ENCODE data around the gene WDR74. TPM values are rescaled to one million over a fixed set of nuclear protein-coding genes. Genes with fewer than 3 reads are reported as not detected.

WDR74 gene
- total and polyA plus RNA-seq, 2 donors (not counting 1 experiment from before 2014, with no cell fraction given), result 14.8 to 86.9 TPM

GRCh38 chr11:62810748-62811147 is 28.6 kb downstream of the WDR74 start:
- peaks cover 15% of the 10 kb centered on the region for H3K4me1 ChIP-seq (ENCODE audit: control insufficient read depth, extremely low read depth, insufficient read depth, low read length)
- H2AFZ ChIP-seq (ENCODE audit: low read length), result no peak overlapping the region
- TF ChIP-seq EZH2 (IDR thresholded peaks at IDR 0.05; ENCODE audit: low read length, missing control alignments) (no peak), CTCF (conservative IDR thresholded peaks at IDR 0.05 in 1 of 2, IDR thresholded peaks at IDR 0.05 in 1 of 2; ENCODE audit: low read depth in 1 of 2, low read length in 2 of 2) (no peak)
- H3K4me3 ChIP-seq (replicated peaks in 1 of 4; ENCODE audit: control extremely low read depth in 1 of 4, insufficient read depth in 1 of 4, low read depth in 3 of 4, low read length in 4 of 4), result no peak overlapping the region
- no peak for DNase-seq (ENCODE audit: low read depth in 2 of 2)
- H3K36me3 ChIP-seq (ENCODE audit: control insufficient read depth, insufficient read depth, low read length), result no peaks in the 10 kb centered on the region
- H3K79me2 ChIP-seq (ENCODE audit: control insufficient read depth, insufficient read depth, low read length), result no peaks in the 10 kb centered on the region
- H3K27ac ChIP-seq (ENCODE audit: insufficient read depth, low read length), result no peak overlapping the region
- no peaks in the 10 kb centered on the region for H3K27me3 ChIP-seq (ENCODE audit: control insufficient read depth, insufficient read depth, low read length)
- H3K4me2 ChIP-seq (ENCODE audit: extremely low read depth, insufficient read depth, low read length), result no peak overlapping the region
- no peak overlapping the region for H3K9ac ChIP-seq (ENCODE audit: insufficient read depth, low read length)
- H4K20me1 ChIP-seq (ENCODE audit: control insufficient read depth, extremely low read depth, insufficient read depth, low read length), result no peaks in the 10 kb centered on the region
- no peaks in the 10 kb centered on the region for H3K9me3 ChIP-seq (ENCODE audit: control insufficient read depth, insufficient read depth, low read depth, low read length)

DNA sequence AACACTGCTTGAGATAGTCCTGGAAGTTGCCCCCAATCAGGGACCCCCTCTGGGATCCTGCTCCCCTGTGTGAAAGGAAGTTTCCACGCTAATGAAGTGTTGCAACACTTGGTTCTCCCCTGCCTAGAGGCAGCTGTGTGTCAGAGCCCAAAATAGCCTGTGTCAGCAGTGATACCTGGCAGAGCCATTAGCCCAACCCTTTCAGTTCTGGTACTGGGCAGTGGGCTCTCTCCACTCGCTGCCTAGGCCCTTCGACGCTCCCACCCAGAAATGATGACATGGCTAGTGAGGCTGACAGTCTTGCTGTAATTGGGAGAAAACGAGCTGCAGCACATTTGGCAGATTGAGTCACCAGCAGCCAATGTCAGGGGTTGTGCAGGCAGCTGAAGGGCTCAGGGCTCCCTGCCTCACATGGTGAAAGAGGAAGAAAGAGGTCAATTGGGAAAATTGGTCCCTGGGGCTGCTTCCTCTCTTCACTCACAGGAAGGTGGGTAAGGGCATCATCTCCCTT is 32.7 kb downstream of the WDR74 start:
- no peaks in the 10 kb centered on the region for H3K9me3 ChIP-seq (ENCODE audit: control insufficient read depth, insufficient read depth, low read depth, low read length)
- H3K27ac ChIP-seq (ENCODE audit: insufficient read depth, low read length), result peak overlapping the region; percentile 75
- TF ChIP-seq CTCF (conservative IDR thresholded peaks at IDR 0.05 in 1 of 2, IDR thresholded peaks at IDR 0.05 in 1 of 2; ENCODE audit: low read depth in 1 of 2, low read length in 2 of 2) (no peak), EZH2 (IDR thresholded peaks at IDR 0.05; ENCODE audit: low read length, missing control alignments) (no peak)
- peaks cover 24% of the 10 kb centered on the region for H3K79me2 ChIP-seq (ENCODE audit: control insufficient read depth, insufficient read depth, low read length)
- DNase-seq (ENCODE audit: low read depth in 2 of 2), result peak; percentile 25 to 37
- no peak overlapping the region for H2AFZ ChIP-seq (ENCODE audit: low read length)
- no peak overlapping the region for H3K4me3 ChIP-seq (replicated peaks in 1 of 4; ENCODE audit: control extremely low read depth in 1 of 4, insufficient read depth in 1 of 4, low read depth in 3 of 4, low read length in 4 of 4)
- H3K4me2 ChIP-seq (ENCODE audit: extremely low read depth, insufficient read depth, low read length), result peak overlapping the region; percentile 49
- peaks cover 4% of the 10 kb centered on the region for H3K36me3 ChIP-seq (ENCODE audit: control insufficient read depth, insufficient read depth, low read length)
- H3K4me1 ChIP-seq (ENCODE audit: control insufficient read depth, extremely low read depth, insufficient read depth, low read length), result peaks cover 18% of the 10 kb centered on the region
- H3K9ac ChIP-seq (ENCODE audit: insufficient read depth, low read length), result no peak overlapping the region
- no peaks in the 10 kb centered on the region for H3K27me3 ChIP-seq (ENCODE audit: control insufficient read depth, insufficient read depth, low read length)
- H4K20me1 ChIP-seq (ENCODE audit: control insufficient read depth, extremely low read depth, insufficient read depth, low read length), result no peaks in the 10 kb centered on the region

- Histone ChIP-seq H3K4me2 (ENCODE audit: extremely low read depth, insufficient read depth, low read length) (peak overlapping the region; percentile 95), H3K4me3 (replicated peaks in 1 of 4; ENCODE audit: control extremely low read depth in 1 of 4, insufficient read depth in 1 of 4, low read depth in 3 of 4, low read length in 4 of 4) (peak overlapping the region; percentile 82 to 91 (median 84)), H3K4me1 (ENCODE audit: control insufficient read depth, extremely low read depth, insufficient read depth, low read length) (peaks cover 18% of the 10 kb centered on the region), H3K9ac (ENCODE audit: insufficient read depth, low read length) (no peak overlapping the region), H4K20me1 (ENCODE audit: control insufficient read depth, extremely low read depth, insufficient read depth, low read length) (no peaks in the 10 kb centered on the region), H3K9me3 (ENCODE audit: control insufficient read depth, insufficient read depth, low read depth, low read length) (no peaks in the 10 kb centered on the region), H3K36me3 (ENCODE audit: control insufficient read depth, insufficient read depth, low read length) (peaks cover 10% of the 10 kb centered on the region), H2AFZ (ENCODE audit: low read length) (no peak overlapping the region), H3K79me2 (ENCODE audit: control insufficient read depth, insufficient read depth, low read length) (peaks cover 24% of the 10 kb centered on the region), H3K27me3 (ENCODE audit: control insufficient read depth, insufficient read depth, low read length) (no peaks in the 10 kb centered on the region), H3K27ac (ENCODE audit: insufficient read depth, low read length) (peak overlapping the region; percentile 75)
- peak in 1 of 2 donors; percentile 59 for DNase-seq (ENCODE audit: low read depth in 2 of 2)
- TF ChIP-seq CTCF (conservative IDR thresholded peaks at IDR 0.05 in 1 of 2, IDR thresholded peaks at IDR 0.05 in 1 of 2; ENCODE audit: low read depth in 1 of 2, low read length in 2 of 2) (no peak), EZH2 (IDR thresholded peaks at IDR 0.05; ENCODE audit: low read length, missing control alignments) (no peak)
Measured at GRCh38 chr11:62805961-62806441, 33.4 kb downstream of the WDR74 start.

Measured in fibroblast of lung (primary cell).